WTC11 (cell line): ENCODE measurements around the gene PDRG1.

Source experiments
- CTCF ChIP-seq: fragments of 200-600 bp; IDR thresholded peaks from 2 replicates; pipeline ENCODE4 v1.8.0; 2022; ENCODE audit warnings: antibody characterized with exemption
- ESRRA ChIP-seq: sonication (generic); formaldehyde crosslinking; IDR thresholded peaks from 2 replicates; pipeline ENCODE4 v1.8.1; 2022; ENCODE audit warnings: mild to moderate bottlenecking, missing genetic modification reagents, borderline replicate concordance
- IRF2 ChIP-seq: sonication (generic); formaldehyde crosslinking; IDR thresholded peaks from 2 replicates; pipeline ENCODE4 v1.8.0; 2022; ENCODE audit warnings: low read depth, missing genetic modification reagents, borderline replicate concordance
- JAZF1 ChIP-seq: fragments of 250-450 bp; sonication (Bioruptor Pico); IDR thresholded peaks from 2 replicates; pipeline ENCODE4 v1.9.0; 2021; ENCODE audit warnings: moderate library complexity, mild to moderate bottlenecking, inconsistent platforms
- ZNF263 ChIP-seq: sonication (generic); formaldehyde crosslinking; IDR thresholded peaks from 2 replicates; pipeline ENCODE4 v1.8.1; 2022; ENCODE audit warnings: low read depth, mild to moderate bottlenecking, moderate library complexity, missing genetic modification reagents

GRCh38 chr20:31951203-31951529 lies 680 bp downstream of the PDRG1 start:
- no peak for TF ChIP-seq CTCF
- TF ChIP-seq ESRRA (CRISPR knock-in tag) = no peak
- no peak for TF ChIP-seq ZNF263
- no peak for TF ChIP-seq IRF2 (CRISPR knock-in tag)
- TF ChIP-seq JAZF1 = no peak
